A172 (cell line): ENCODE data around the gene TRIM45. TPM values are rescaled to one million over a fixed set of nuclear protein-coding genes. Genes with fewer than 3 reads are reported as not detected.

Experiments used
- total RNA-seq: library from RNA; depleted of rRNA; stranded (reverse); fragments of >200 nt; shearing (Covaris generic); gene quantifications from 2 replicates; pipeline ENCODE4 v1.2.3, GENCODE V29; 2014; rRNA removed

The TRIM45 gene
- total RNA-seq, 1 experiment from 2014 or later, result 2.6 TPM

Other genes starting within 250 kb of the TRIM45 start
- gene PTGFRN, start 211.8 kb downstream of the TRIM45 start, total RNA-seq, result 44.5 and 55.4 TPM in 2 replicates
- not detected in 2 replicates for gene CD101, start 120.0 kb downstream of the TRIM45 start, total RNA-seq
- gene TTF2, start 61.4 kb downstream of the TRIM45 start, total RNA-seq, result 23.2 and 32.2 TPM in 2 replicates
- gene VTCN1, start 89.2 kb upstream of the TRIM45 start, total RNA-seq, result not detected in 2 replicates
- 23.9 and 36.4 TPM in 2 replicates for gene MAN1A2, start 245.7 kb upstream of the TRIM45 start, total RNA-seq